CD4-positive, alpha-beta T cell treated with Interleukin-17A for 1 hour (primary cell): ENCODE results near the gene PRCC.

Experiments
- DNase-seq: peaks from one replicate; pipeline ENCODE4 v3.0.0-alpha.2; 2020

The PRCC gene

DNA sequence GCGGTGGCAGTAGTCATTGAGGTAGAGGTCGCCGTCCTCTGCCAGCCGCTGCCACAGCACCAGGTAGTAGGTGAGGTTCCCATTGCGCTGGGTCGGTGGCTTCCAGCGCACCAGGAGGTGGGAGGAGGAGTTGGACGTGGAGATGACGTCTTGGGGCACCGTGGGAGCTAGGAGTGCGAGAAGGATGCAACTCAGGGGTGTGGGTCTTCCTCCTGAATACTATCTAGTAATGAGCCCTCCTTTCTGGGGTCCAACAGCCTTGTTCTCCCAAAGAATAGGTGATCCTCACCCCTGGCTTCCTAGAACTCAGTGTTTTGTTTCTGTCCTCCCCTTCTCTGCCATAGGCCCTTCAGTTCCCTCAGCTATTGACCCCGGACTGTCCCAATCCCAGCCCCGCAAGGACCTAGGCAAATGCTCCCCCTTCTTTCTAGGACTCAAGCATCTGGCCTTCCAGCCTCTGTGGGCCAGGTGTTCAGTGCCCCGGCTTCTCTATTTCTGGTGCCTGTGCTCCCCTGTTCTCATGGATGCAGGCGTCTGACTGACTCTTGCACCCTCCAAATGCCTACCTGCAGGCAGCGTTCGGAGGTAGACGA lies 78.7 kb downstream of the PRCC start:
- DNase-seq: no peak

DNA sequence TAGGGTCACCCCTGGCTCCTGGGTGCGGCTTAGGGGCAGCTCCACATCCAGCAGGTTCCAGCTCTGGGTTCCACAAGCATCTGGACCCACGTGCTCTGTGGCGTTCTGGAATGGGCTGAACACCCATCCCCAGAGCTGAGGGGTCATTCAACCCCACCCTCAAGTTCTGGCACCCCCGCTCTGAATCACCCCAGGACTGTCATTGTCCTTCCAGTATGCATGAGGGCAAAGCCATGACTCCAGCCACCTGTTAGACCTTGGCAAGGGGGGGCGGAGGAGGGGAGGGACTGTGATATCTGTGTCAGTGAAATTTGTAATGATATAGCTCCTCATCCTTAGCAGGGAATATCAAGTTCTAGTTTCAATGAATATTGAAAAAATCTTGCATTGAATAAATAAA lies 79.3 kb downstream of the PRCC start:
- DNase-seq: no peak

DNA sequence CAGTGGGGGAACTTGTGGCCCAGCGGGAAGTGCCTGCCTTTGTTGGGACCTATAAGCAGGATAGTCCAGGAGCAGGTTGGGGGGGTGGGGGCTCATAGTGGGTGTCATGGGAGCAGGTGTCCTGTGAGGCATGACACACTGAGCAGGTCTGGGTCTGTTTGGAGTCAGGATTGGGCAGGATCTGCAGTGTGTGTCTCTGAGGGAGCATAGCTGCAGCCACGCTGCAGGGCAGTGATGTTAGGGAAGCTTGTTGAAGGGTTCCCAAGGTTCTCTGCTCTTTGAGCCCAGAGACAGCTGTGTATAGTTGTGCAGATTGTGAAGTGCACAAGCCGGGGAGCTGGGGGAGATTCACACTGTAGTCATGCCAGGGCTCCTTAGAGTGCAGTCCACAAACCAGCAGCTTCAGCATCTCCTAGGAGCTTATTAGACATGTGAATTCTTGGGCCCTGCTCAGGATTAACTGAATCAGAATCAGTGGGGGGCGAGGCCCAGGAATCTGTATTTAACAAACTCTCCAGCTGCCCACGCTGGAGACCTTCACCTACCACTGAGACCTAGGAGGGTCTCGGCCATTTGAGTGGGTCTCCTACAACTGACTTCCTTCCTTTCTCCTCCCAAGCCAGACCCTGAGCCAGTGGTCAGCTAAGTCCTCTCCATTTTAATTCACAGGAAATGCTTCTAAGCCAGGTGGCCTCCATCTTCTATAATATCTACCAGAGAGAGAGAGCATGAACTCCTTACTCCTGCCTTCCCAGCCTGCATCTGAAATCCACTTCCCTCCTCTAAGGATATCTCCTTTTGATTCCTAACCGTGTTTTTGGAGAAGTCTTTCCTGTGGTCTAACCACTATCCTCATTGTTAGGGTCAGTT lies 80.5 kb downstream of the PRCC start:
- DNase-seq: no peak

DNA sequence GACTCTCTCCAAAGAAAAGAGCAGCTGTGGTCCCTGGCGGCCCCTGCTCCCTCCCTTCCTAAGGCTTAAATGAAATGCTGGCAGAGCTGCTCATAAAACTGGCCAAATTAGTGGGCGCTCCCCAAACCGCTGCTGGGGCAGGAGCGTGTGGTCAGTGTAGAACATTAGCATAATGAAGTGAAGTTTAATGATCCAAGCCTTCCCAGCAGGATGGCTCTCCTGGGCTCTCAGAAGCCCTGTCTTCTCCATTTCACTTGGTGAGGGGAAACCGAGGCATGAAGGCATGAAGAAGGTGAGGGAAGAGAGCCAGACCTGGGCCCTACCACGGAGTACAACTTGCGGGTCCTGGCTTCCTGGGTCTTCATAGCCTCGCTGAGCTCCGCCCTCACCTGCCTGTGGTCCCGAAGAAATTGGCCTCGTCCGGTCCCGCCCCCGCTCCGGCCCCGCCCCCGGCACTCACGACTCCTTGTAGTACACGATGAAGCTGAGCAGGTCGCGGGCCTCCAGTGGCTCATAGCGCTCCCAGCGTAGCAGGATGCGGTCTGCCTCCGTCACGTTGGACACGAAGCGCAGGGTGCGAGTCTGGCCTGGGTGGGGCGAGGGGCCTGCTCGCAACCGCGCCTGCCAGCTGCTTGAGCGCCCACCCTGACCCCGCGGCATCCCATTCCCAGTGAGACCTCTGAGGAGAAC lies 81.3 kb downstream of the PRCC start:
- peak; percentile 83 for DNase-seq

DNA sequence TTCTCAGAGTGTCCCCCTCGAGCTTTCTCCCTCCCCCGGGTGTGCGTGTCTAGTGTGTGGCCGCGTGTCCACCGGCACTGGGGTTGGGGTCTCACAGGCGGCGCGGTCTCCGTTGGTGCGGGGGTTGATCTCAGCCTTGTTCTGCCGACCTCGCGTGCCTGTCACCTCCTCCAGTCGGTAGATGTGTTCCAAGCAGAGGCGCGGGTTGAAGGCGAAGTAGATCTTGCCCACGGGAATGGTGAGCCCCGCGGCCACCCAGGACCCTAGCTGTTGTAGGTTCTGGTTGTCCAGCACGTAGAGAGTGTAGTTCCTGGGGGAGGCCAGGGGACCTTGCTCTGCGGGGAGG lies 81.8 kb downstream of the PRCC start:
- no peak for DNase-seq
